Natural killer cell (primary cell): Measurements from ENCODE around the gene CCDC27. TPM values are rescaled to one million over a fixed set of nuclear protein-coding genes. Genes with fewer than 3 reads are reported as not detected.

Source experiments
- ATAC-seq, 3 donors: fragments of 150-1000 bp in 2 of 3; fragments of 200-7000 bp in 1 of 3; cut with Tn5 transposase; 1 replicate in 1 of 3; 2 replicates in 2 of 3; pipeline ENCODE4 v1.10.0; 2021; ENCODE audit warnings: mild to moderate bottlenecking in 2 of 3, moderate library complexity in 2 of 3
- DNase-seq, 2 donors: peaks; one replicate each; pipeline versions ENCODE4 v3.0.0 to v3.0.0-alpha.2; 2013 to 2021; ENCODE audit warnings: mixed read lengths in 1 of 2
- H3K27ac ChIP-seq: one replicate; pipeline ENCODE4 v1.5.1; 2013; ENCODE audit warnings: mild to moderate bottlenecking, low read length
- H3K27me3 ChIP-seq: one replicate; pipeline ENCODE4 v1.6.1; 2013; ENCODE audit warnings: low read length; ENCODE audit not compliant: control insufficient read depth, insufficient read depth
- H3K36me3 ChIP-seq: one replicate; pipeline ENCODE4 v1.6.1; 2013; ENCODE audit warnings: low read length; ENCODE audit not compliant: control insufficient read depth, insufficient read depth
- H3K4me1 ChIP-seq: one replicate; pipeline ENCODE4 v1.6.1; 2013; ENCODE audit warnings: low read length; ENCODE audit not compliant: control insufficient read depth, insufficient read depth
- H3K4me3 ChIP-seq: one replicate; pipeline ENCODE4 v1.5.1; 2013; ENCODE audit warnings: low read length
- H3K9me3 ChIP-seq: one replicate; pipeline ENCODE4 v1.6.1; 2013; ENCODE audit warnings: low read length; ENCODE audit not compliant: control insufficient read depth, insufficient read depth
- H3K27ac Mint-ChIP-seq, 2 donors: one replicate each; pipeline ENCODE4 v1.8.0; 2022; ENCODE audit warnings: mild to moderate bottlenecking in 2 of 2, mixed read lengths in 2 of 2, moderate library complexity in 1 of 2
- H3K27me3 Mint-ChIP-seq, 2 donors: one replicate each; pipeline ENCODE4 v1.8.0; 2022; ENCODE audit warnings: low read depth in 2 of 2, mixed read lengths in 2 of 2
- H3K36me3 Mint-ChIP-seq: one replicate; pipeline ENCODE4 v1.8.0; 2022; ENCODE audit warnings: mixed read lengths
- H3K4me1 Mint-ChIP-seq, 2 donors: one replicate each; pipeline ENCODE4 v1.8.0; 2022; ENCODE audit warnings: mixed read lengths in 2 of 2
- H3K4me3 Mint-ChIP-seq: one replicate; pipeline ENCODE4 v1.8.0; 2022; ENCODE audit warnings: mild to moderate bottlenecking, moderate library complexity, mixed read lengths
- H3K9me3 Mint-ChIP-seq, 2 donors: one replicate each; pipeline ENCODE4 v1.8.0; 2022; ENCODE audit warnings: mixed read lengths in 2 of 2
- CTCF ChIP-seq: fragments of 200-600 bp; IDR thresholded peaks from one replicate; pipeline ENCODE4 v1.8.0; 2022; ENCODE audit warnings: antibody characterized with exemption
- WGBS: methylation state at CpG from one replicate; pipeline ENCODE4 v1.1.7; 2013; ENCODE audit warnings: missing lambda C conversion rate; ENCODE audit not compliant: insufficient coverage; 5-methylcytosine and 5-hydroxymethylcytosine counted together
- intact Hi-C: fragments of 100-400 bp; cut with micrococcal nuclease; formaldehyde crosslinking; loops from one replicate; pipeline ENCODE4 v1.14.2; 2022
- total RNA-seq, 4 donors: library from RNA; stranded (reverse); fragments of 120-200 nt in 1 of 4; gene quantifications; one replicate each; pipeline versions ENCODE4 v1.2.3 to v1.2.4, GENCODE V29; 2013 to 2022

The CCDC27 gene
- total RNA-seq, 3 donors from 2014 or later (not counting 1 experiment from before 2014, with no cell fraction given), result not detected

- H3K36me3 ChIP-seq, result peaks cover 35% of the 10 kb centered on the region
- ATAC-seq, result no peak
- H3K36me3 Mint-ChIP-seq, result peaks cover 7% of the 10 kb centered on the region
- H3K27me3 ChIP-seq, result no peaks in the 10 kb centered on the region
- intact Hi-C loops, result no loop called here
- H3K4me1 Mint-ChIP-seq, result peaks cover 0 to 5% of the 10 kb centered on the region in 2 donors
- no peaks in the 10 kb centered on the region for H3K9me3 Mint-ChIP-seq
- H3K27ac Mint-ChIP-seq, result no peak overlapping the region
- no peak overlapping the region for H3K27ac ChIP-seq
- no peak for DNase-seq
- H3K9me3 ChIP-seq, result no peaks in the 10 kb centered on the region
- H3K27me3 Mint-ChIP-seq, result no peaks in the 10 kb centered on the region
- no peak overlapping the region for H3K4me3 Mint-ChIP-seq
- TF ChIP-seq CTCF, result no peak
- 86% methylated on average over 20 of the region's 20 CpGs for WGBS
- H3K4me3 ChIP-seq, result no peak overlapping the region
- peaks cover 21% of the 10 kb centered on the region for H3K4me1 ChIP-seq
Measured at GRCh38 chr1:3777647-3778589, 25.7 kb downstream of the CCDC27 start.

- H3K4me3 Mint-ChIP-seq, result no peak overlapping the region
- H3K27me3 Mint-ChIP-seq, result no peaks in the 10 kb centered on the region
- H3K4me1 Mint-ChIP-seq, result no peaks in the 10 kb centered on the region
- Histone ChIP-seq H3K4me1 (peaks cover 14% of the 10 kb centered on the region), H3K27me3 (no peaks in the 10 kb centered on the region), H3K27ac (no peak overlapping the region), H3K36me3 (peaks cover 40% of the 10 kb centered on the region), H3K4me3 (no peak overlapping the region), H3K9me3 (no peaks in the 10 kb centered on the region)
- no peak for TF ChIP-seq CTCF
- no peaks in the 10 kb centered on the region for H3K9me3 Mint-ChIP-seq
- 93% methylated on average over 14 of the region's 14 CpGs for WGBS
- peaks cover 7% of the 10 kb centered on the region for H3K36me3 Mint-ChIP-seq
- ATAC-seq, result no peak
- no peak for DNase-seq
- H3K27ac Mint-ChIP-seq, result no peak overlapping the region
- intact Hi-C loops, result no loop called here
Measured at GRCh38 chr1:3778590-3779264, 26.5 kb downstream of the CCDC27 start.

GRCh38 chr1:3779265-3779911 lies 27.1 kb downstream of the CCDC27 start:
- no peak overlapping the region for H3K27ac Mint-ChIP-seq
- no peak overlapping the region for H3K4me3 Mint-ChIP-seq
- WGBS, result 97% methylated on average over 23 of the region's 23 CpGs
- peaks cover 7% of the 10 kb centered on the region for H3K36me3 Mint-ChIP-seq
- peaks cover 14% of the 10 kb centered on the region for H3K4me1 ChIP-seq
- intact Hi-C loops, result no loop called here
- ATAC-seq, result no peak
- no peaks in the 10 kb centered on the region for H3K9me3 ChIP-seq
- H3K27me3 ChIP-seq, result no peaks in the 10 kb centered on the region
- no peaks in the 10 kb centered on the region for H3K27me3 Mint-ChIP-seq
- TF ChIP-seq CTCF, result no peak
- H3K4me3 ChIP-seq, result no peak overlapping the region
- no peak for DNase-seq
- H3K36me3 ChIP-seq, result peaks cover 47% of the 10 kb centered on the region
- no peaks in the 10 kb centered on the region for H3K9me3 Mint-ChIP-seq
- no peaks in the 10 kb centered on the region for H3K4me1 Mint-ChIP-seq
- H3K27ac ChIP-seq, result no peak overlapping the region
